Activated gamma-delta T cell treated with Interleukin-2 at 50 U/mL for 16 hours (primary cell): ENCODE data around the gene TRIP11.
A peak's percentile ranks its signal among the peaks of the same experiment; 100 is the strongest.

Experiments used
- DNase-seq: peaks from one replicate; pipeline ENCODE4 v3.0.0-alpha.2; 2020

TRIP11 gene

GRCh38 chr14:91953170-91953985, 86.5 kb downstream of the TRIP11 start:
- DNase-seq = no peak

- DNase-seq = peak; percentile 11
Observed at GRCh38 chr14:91947475-91948184, 92.2 kb downstream of the TRIP11 start, which contains the start of gene FBLN5. FBLN5 (minus strand) TSS chr14:91947694; CDS start chr14:91947229, 465 bp downstream.

GRCh38 chr14:91946622-91947474, 93.0 kb downstream of the TRIP11 start:
- no peak for DNase-seq

GRCh38 chr14:91945751-91946621, 93.9 kb downstream of the TRIP11 start:
- no peak for DNase-seq

- no peak for DNase-seq
Observed at GRCh38 chr14:91942946-91943345, 96.9 kb downstream of the TRIP11 start.

- no peak for DNase-seq
Observed at GRCh38 chr14:91942128-91942527, 97.7 kb downstream of the TRIP11 start.

GRCh38 chr14:91940209-91940608, 99.7 kb downstream of the TRIP11 start:
- DNase-seq = no peak

- no peak for DNase-seq
Observed at GRCh38 chr14:91935586-91935985, 104.3 kb downstream of the TRIP11 start.

GRCh38 chr14:91934554-91935285, 105.1 kb downstream of the TRIP11 start:
- no peak for DNase-seq

- DNase-seq = no peak
Observed at GRCh38 chr14:91931478-91932088, 108.3 kb downstream of the TRIP11 start.

- no peak for DNase-seq
Observed at GRCh38 chr14:91929700-91930099, 110.2 kb downstream of the TRIP11 start.

GRCh38 chr14:91927800-91928199, 112.1 kb downstream of the TRIP11 start:
- no peak for DNase-seq

GRCh38 chr14:91927191-91927590, 112.7 kb downstream of the TRIP11 start:
- no peak for DNase-seq

GRCh38 chr14:91926131-91926890, 113.5 kb downstream of the TRIP11 start:
- DNase-seq = no peak

- no peak for DNase-seq
Observed at GRCh38 chr14:91925727-91926121, 114.1 kb downstream of the TRIP11 start.

GRCh38 chr14:91925001-91925726, 114.7 kb downstream of the TRIP11 start:
- DNase-seq = no peak

GRCh38 chr14:91920526-91920925, 119.3 kb downstream of the TRIP11 start:
- DNase-seq = no peak

- DNase-seq = no peak
Observed at GRCh38 chr14:91919814-91920213, 120.0 kb downstream of the TRIP11 start.

- DNase-seq = no peak
Observed at GRCh38 chr14:91918186-91918883, 121.5 kb downstream of the TRIP11 start.
